Astrocyte (in vitro differentiated cells and primary cell): ENCODE data around the gene HPGD.

Experiments
- CTCF ChIP-seq: IDR thresholded peaks from 2 replicates; pipeline ENCODE4 v1.5.1; 2011; ENCODE audit warnings: low read depth, mild to moderate bottlenecking, inconsistent platforms, low read length, moderate library complexity; ENCODE audit not compliant: insufficient read depth
- EZH2 ChIP-seq: IDR thresholded peaks from 2 replicates; pipeline ENCODE4 v1.6.1; 2012; ENCODE audit warnings: mild to moderate bottlenecking, low read length, inconsistent platforms; ENCODE audit not compliant: insufficient read depth

DNA sequence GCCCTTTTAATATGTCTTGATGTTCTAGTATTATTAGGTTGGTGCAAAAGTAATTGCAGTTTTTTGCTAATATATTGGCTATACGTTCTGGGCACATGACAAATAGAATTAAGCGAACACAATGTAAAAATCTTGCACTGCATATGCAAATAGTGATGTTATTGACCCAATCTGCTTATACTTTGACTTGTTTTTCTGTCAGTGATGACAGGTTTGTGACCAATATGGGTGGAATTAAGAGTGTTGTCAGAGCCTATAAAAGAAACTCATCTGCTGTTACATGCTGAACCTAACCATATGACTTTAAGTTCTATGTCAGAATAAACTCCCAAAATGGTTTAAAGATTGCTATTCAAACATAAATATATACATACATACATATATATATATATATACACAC, 30.7 kb upstream of the HPGD start:
- TF ChIP-seq EZH2, result no peak
- TF ChIP-seq CTCF, result no peak
